B cell (primary cell): Measurements from ENCODE around the gene RGS10.

Experiments
- CTCF ChIP-seq: fragments of 200-600 bp; IDR thresholded peaks from one replicate; pipeline ENCODE4 v1.8.0; 2022; ENCODE audit warnings: antibody characterized with exemption, mild to moderate bottlenecking
- EZH2 ChIP-seq: IDR thresholded peaks from 2 replicates; pipeline ENCODE4 v1.6.1; 2012; ENCODE audit warnings: borderline replicate concordance, low read depth, mild to moderate bottlenecking, moderate library complexity, low read length; ENCODE audit not compliant: insufficient read depth, poor library complexity, severe bottlenecking

- TF ChIP-seq CTCF (no peak), EZH2 (no peak)
Measured at GRCh38 chr10:119480667-119481066, 61.9 kb downstream of the RGS10 start.
